Measurements from ENCODE around the gene STAT5A.

- TF ChIP-seq CTCF (IDR thresholded peaks at IDR 0.05) (no peak), POLR2A (IDR thresholded peaks at IDR 0.05) (peak in 1 of 2 donors; percentile 29)
Observed at GRCh38 chr17:42325026-42325425, 36.7 kb downstream of the STAT5A start.
